GM12878 (cell line): ENCODE data around the gene KTI12. TPM values are rescaled to one million over a fixed set of nuclear protein-coding genes. Genes with fewer than 3 reads are reported as not detected.

Source experiments
- ATAC-seq: fragments of 200-7000 bp; cut with Tn5 transposase; 3 replicates; pipeline ENCODE4 v1.9.1; 2020; ENCODE audit warnings: mild to moderate bottlenecking, moderate library complexity
- BruUV-seq: library from RNA; stranded (reverse); fragments of 400-500 nt; replicated peaks from 2 replicates; lab custom pipeline; 2021; lab: Mats Ljungman, UMichigan
- CTCF ChIA-PET: fragments of 300-600 bp; sonication (Branson Sonifier 250); formaldehyde crosslinking; extraction: SDS; loops from one replicate; lab custom pipeline; 2021; ENCODE audit warnings: inconsistent platforms; lab: Yijun Ruan, JAX
- POLR2A ChIA-PET: fragments of 350-600 bp; formaldehyde crosslinking; extraction: SDS; loops from one replicate; lab custom pipeline; 2021; ENCODE audit warnings: inconsistent platforms; lab: Charles Lee
- RAD21 ChIA-PET: fragments of 300-600 bp; sonication (Branson Sonifier 250); formaldehyde crosslinking; loops from one replicate; lab custom pipeline; 2023; ENCODE audit warnings: antibody characterized with exemption; ENCODE audit not compliant: unreplicated experiment; lab: Charles Lee
- SMC1A ChIA-PET: fragments of 300-600 bp; sonication (Branson Sonifier 250); formaldehyde crosslinking; loops from one replicate; lab custom pipeline; 2023; ENCODE audit not compliant: unreplicated experiment, uncharacterized antibody; lab: Charles Lee
- DNase-seq: peaks from one replicate; pipeline ENCODE4 v3.0.0-alpha.2; 2011; ENCODE audit warnings: low read depth, low spot score
- FAIRE-seq: peaks from 3 replicates; lab custom pipeline; 2011; peaks lifted over from hg19 to GRCh38; lab: Jason Lieb, UNC
- H2AFZ ChIP-seq: 2 replicates; pipeline ENCODE4 v1.6.0; 2011; ENCODE audit warnings: low read depth, low read length, control low read depth; ENCODE audit not compliant: control insufficient read depth
- H3K27ac ChIP-seq: 2 replicates; pipeline ENCODE4 v1.5.1; 2011; ENCODE audit warnings: control low read depth; ENCODE audit not compliant: control insufficient read depth, insufficient read depth
- H3K27me3 ChIP-seq, 2 experiments: replicated peaks in 1 of 2; 2 replicates each; pipeline versions ENCODE4 v1.6.0 to v1.6.1; 2011; ENCODE audit warnings: low read length in 1 of 2; ENCODE audit not compliant: control insufficient read depth in 2 of 2, insufficient read depth in 2 of 2
- H3K36me3 ChIP-seq, 2 experiments: 2 replicates each; pipeline ENCODE4 v1.5.1; 2011; ENCODE audit warnings: low read length in 1 of 2; ENCODE audit not compliant: control insufficient read depth in 2 of 2, insufficient read depth in 2 of 2
- H3K4me1 ChIP-seq: 2 replicates; pipeline ENCODE4 v1.6.1; 2011; ENCODE audit warnings: mild to moderate bottlenecking, low read length, moderate library complexity, mixed read lengths; ENCODE audit not compliant: control insufficient read depth, insufficient read depth
- H3K4me2 ChIP-seq: 2 replicates; pipeline ENCODE4 v1.6.0; 2011; ENCODE audit warnings: control low read depth; ENCODE audit not compliant: control insufficient read depth, insufficient read depth
- H3K4me3 ChIP-seq: fragments of 200-600 bp; sonication (generic); 2 replicates; pipeline ENCODE4 v1.5.1; 2016
- H3K79me2 ChIP-seq: 2 replicates; pipeline ENCODE4 v1.6.0; 2011; ENCODE audit warnings: low read length; ENCODE audit not compliant: control insufficient read depth, insufficient read depth
- H3K9ac ChIP-seq: 2 replicates; pipeline ENCODE4 v1.8.0; 2011; ENCODE audit warnings: low read length, control low read depth, mixed read lengths; ENCODE audit not compliant: control insufficient read depth, insufficient read depth
- H3K9me3 ChIP-seq: replicated peaks from 3 replicates; pipeline ENCODE4 v1.5.1; 2011; ENCODE audit warnings: mild to moderate bottlenecking, low read length; ENCODE audit not compliant: control insufficient read depth, insufficient read depth
- H4K20me1 ChIP-seq: 2 replicates; pipeline ENCODE4 v1.6.0; 2011; ENCODE audit not compliant: control insufficient read depth, insufficient read depth
- EZH2 ChIP-seq: IDR thresholded peaks from 2 replicates; pipeline ENCODE4 v1.6.1; 2012; ENCODE audit warnings: low read depth, mild to moderate bottlenecking, control low read depth, inconsistent platforms, low read length, borderline replicate concordance; ENCODE audit not compliant: control insufficient read depth
- FOS ChIP-seq: IDR thresholded peaks from 3 replicates; pipeline ENCODE4 v1.6.1; 2011; ENCODE audit warnings: borderline replicate concordance; ENCODE audit not compliant: insufficient read length; ENCODE audit errors: extremely low read depth
- MTA2 ChIP-seq: fragments of 450-650 bp; IDR thresholded peaks from 2 replicates; pipeline ENCODE4 v1.6.1; 2016; ENCODE audit warnings: low read depth, mild to moderate bottlenecking, moderate library complexity
- NFXL1 ChIP-seq: fragments of 450-650 bp; IDR thresholded peaks from 2 replicates; pipeline ENCODE4 v1.6.1; 2017; ENCODE audit warnings: antibody characterized with exemption, mild to moderate bottlenecking, borderline replicate concordance
- RBBP5 ChIP-seq: fragments of 200-600 bp; sonication (generic); conservative IDR thresholded peaks from 2 replicates; pipeline ENCODE4 v1.6.1; 2016
- SIN3A ChIP-seq: IDR thresholded peaks from 2 replicates; pipeline ENCODE4 v1.6.1; 2012; ENCODE audit warnings: low read depth, low read length, improper control_type of control experiment
- ZBED1 ChIP-seq: IDR thresholded peaks from 2 replicates; pipeline ENCODE4 v1.6.1; 2016; ENCODE audit warnings: borderline replicate concordance
- WGBS: methylation state at CpG from one replicate; pipeline ENCODE4 v1.1.6; 2016; ENCODE audit warnings: low lambda C conversion rate; ENCODE audit not compliant: insufficient replicate concordance, insufficient coverage; ENCODE audit errors: missing lambda C conversion rate; 5-methylcytosine and 5-hydroxymethylcytosine counted together
- in situ Hi-C: fragments of 300-500 bp; cut with MboI; formaldehyde crosslinking; loops from 9 replicates; pipeline ENCODE4 v1.14.3; 2018; ENCODE audit warnings: mixed read lengths
- intact Hi-C: fragments of 100-400 bp; cut with micrococcal nuclease; formaldehyde crosslinking; loops from one replicate; pipeline ENCODE4 v1.14.2; 2022; ENCODE audit not compliant: unreplicated experiment
- polyA plus RNA-seq, 11 experiments: library from polyadenylated mRNA; depleted of rRNA in 4 of 11; unstranded in 6 of 11; stranded (reverse) in 5 of 11; fragments of >200 nt; fragmentation: Nextera tagmentation in 4 of 11; fragmentation: Illumina TruSeq in 1 of 11; extraction: Ambion mirVana in 4 of 11; extraction: Trizol in 1 of 11; gene quantifications; 1 replicate in 1 of 11; 2 replicates in 10 of 11; pipeline versions ENCODE4 v1.2.1 to v1.2.3, GENCODE V29; 2011 to 2016; ENCODE audit warnings: inconsistent platforms in 2 of 11, missing spikeins in 2 of 11, low read depth in 1 of 11
- total RNA-seq, 4 experiments: library from RNA; depleted of rRNA in 3 of 4; stranded (reverse); fragments of >200 nt in 3 of 4; fragmentation: Illumina TruSeq in 1 of 4; extraction: Trizol in 1 of 4; gene quantifications; 2 replicates each; pipeline versions ENCODE4 v1.2.1 to v1.2.3, GENCODE V29; 2013 to 2021
- TF ChIP-seq, protein P1 (sequence below): IDR thresholded peaks from 2 replicates; pipeline ENCODE4 v1.6.1; 2012; ENCODE audit warnings: mild to moderate bottlenecking, low read depth, low read length
- TF ChIP-seq, protein P2 (sequence below): IDR thresholded peaks from 2 replicates; pipeline ENCODE4 v1.6.1; 2011; ENCODE audit warnings: mild to moderate bottlenecking, low read depth, low read length, moderate library complexity; ENCODE audit not compliant: insufficient replicate concordance

Gene KTI12
- total and polyA plus RNA-seq, 10 of the 15 experiments (the other 5 are each of a cell fraction or from before 2014, with no cell fraction given): 2.7 to 32.4 (median 17.6) TPM

DNA sequence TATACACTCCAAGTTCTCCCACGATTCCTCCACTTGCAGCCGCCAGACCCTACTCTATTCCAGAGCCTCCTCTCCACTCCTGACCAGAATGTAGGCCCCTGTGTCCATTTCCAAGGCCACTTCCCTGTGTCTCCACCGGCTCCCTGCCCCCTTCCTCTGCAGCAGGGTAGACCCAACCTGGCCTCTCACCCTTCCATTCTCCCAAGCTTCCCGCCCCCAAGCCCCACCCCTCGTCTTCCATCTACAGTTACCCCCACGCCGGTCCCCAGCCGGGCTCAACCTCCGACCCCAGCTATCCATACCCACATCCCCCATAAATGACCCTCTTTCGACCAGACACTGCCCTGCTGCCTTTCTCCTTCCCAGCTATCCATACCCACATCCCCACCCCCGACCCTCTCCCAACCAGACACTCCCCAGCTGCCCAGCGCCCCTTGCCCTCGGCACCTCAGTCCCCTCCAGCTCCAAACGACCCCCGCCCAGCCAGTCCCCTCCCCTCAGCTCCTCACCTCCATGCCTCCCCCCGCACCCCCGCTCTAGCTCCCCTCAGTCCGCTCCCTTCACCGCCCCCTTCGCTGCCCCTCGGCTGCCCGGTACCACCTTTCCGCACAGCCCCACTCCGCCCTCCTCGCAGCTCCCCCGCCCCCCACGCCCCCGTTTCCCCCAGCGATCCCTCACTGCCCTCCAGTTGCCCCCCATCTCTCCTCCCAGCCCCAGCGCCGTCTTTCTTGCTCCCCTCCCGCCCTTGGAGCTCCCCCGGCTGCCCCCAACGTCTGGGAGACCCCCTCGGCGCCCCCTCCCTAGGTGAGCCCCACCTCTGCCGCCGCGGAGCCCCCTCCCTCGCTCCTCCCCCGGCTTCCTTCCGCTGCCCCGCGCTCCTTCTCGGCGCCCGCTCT, 43.8 kb downstream of the KTI12 start:
- H2AFZ ChIP-seq: no peak overlapping the region
- TF ChIP-seq, protein P1, sequence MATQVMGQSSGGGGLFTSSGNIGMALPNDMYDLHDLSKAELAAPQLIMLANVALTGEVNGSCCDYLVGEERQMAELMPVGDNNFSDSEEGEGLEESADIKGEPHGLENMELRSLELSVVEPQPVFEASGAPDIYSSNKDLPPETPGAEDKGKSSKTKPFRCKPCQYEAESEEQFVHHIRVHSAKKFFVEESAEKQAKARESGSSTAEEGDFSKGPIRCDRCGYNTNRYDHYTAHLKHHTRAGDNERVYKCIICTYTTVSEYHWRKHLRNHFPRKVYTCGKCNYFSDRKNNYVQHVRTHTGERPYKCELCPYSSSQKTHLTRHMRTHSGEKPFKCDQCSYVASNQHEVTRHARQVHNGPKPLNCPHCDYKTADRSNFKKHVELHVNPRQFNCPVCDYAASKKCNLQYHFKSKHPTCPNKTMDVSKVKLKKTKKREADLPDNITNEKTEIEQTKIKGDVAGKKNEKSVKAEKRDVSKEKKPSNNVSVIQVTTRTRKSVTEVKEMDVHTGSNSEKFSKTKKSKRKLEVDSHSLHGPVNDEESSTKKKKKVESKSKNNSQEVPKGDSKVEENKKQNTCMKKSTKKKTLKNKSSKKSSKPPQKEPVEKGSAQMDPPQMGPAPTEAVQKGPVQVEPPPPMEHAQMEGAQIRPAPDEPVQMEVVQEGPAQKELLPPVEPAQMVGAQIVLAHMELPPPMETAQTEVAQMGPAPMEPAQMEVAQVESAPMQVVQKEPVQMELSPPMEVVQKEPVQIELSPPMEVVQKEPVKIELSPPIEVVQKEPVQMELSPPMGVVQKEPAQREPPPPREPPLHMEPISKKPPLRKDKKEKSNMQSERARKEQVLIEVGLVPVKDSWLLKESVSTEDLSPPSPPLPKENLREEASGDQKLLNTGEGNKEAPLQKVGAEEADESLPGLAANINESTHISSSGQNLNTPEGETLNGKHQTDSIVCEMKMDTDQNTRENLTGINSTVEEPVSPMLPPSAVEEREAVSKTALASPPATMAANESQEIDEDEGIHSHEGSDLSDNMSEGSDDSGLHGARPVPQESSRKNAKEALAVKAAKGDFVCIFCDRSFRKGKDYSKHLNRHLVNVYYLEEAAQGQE: no peak
- no peak for TF ChIP-seq ZBED1
- TF ChIP-seq FOS: no peak
- no peak for TF ChIP-seq NFXL1
- no peak for TF ChIP-seq SIN3A
- no peak for TF ChIP-seq RBBP5
- TF ChIP-seq EZH2: no peak
- TF ChIP-seq, protein P2, sequence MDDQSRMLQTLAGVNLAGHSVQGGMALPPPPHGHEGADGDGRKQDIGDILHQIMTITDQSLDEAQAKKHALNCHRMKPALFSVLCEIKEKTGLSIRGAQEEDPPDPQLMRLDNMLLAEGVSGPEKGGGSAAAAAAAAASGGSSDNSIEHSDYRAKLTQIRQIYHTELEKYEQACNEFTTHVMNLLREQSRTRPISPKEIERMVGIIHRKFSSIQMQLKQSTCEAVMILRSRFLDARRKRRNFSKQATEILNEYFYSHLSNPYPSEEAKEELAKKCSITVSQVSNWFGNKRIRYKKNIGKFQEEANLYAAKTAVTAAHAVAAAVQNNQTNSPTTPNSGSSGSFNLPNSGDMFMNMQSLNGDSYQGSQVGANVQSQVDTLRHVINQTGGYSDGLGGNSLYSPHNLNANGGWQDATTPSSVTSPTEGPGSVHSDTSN: no peak
- no peak for TF ChIP-seq MTA2
- TF ChIP-seq, all 136 proteins: peak for 0
- Histone ChIP-seq H3K4me1 (no peaks in the 10 kb centered on the region), H3K79me2 (no peaks in the 10 kb centered on the region), H3K9me3 (no peaks in the 10 kb centered on the region), H3K4me2 (peak overlapping the region; percentile 71), H3K36me3 (no peaks in the 10 kb centered on the region), H3K9ac (no peak overlapping the region), H3K27ac (no peak overlapping the region), H3K4me3 (peak overlapping the region; percentile 41; the same call in 1 of the 2 replicates), H3K27me3 (peaks cover 0 to 2% of the 10 kb centered on the region in 2 experiments; a peak in 2 of 4 replicates), H4K20me1 (no peaks in the 10 kb centered on the region)
- BruUV-seq: no TSS peak
- ATAC-seq (no peak), FAIRE-seq (no peak), DNase-seq (no peak)
- SMC1A ChIA-PET: no interaction called here
- CTCF ChIA-PET: interaction anchor here (0.6 to 3.6 kb wide), 3 partner anchors 92 to 225 kb away, joined by 3 to 15 read pairs (median 12); no protein-coding TSS in a partner anchor
- intact Hi-C loops: no loop called here
- RAD21 ChIA-PET: interaction anchor here (1.2 kb wide), 1 partner anchor 64 kb away, joined by 3 read pairs; no protein-coding TSS in a partner anchor
- in situ Hi-C loops: no loop called here
- 85% methylated on average over 8 of the region's 47 CpGs for WGBS
- POLR2A ChIA-PET: interaction anchor here (0.6 to 0.7 kb wide), 2 partner anchors 9 to 32 kb away, joined by 3 to 5 read pairs; no protein-coding TSS in a partner anchor
